Measurements from ENCODE around the gene PTPN7. TPM values are rescaled to one million over a fixed set of nuclear protein-coding genes. Genes with fewer than 3 reads are reported as not detected.
A peak's percentile ranks its signal among the peaks of the same experiment; 100 is the strongest.
"Not testable (repeated sequence)": the region's sequence is repeated elsewhere in the genome, so short reads cannot be mapped to it uniquely, and the experiment has no call there.

Gene PTPN7
- total RNA-seq, 1 donor from 2014 or later: not detected

DNA sequence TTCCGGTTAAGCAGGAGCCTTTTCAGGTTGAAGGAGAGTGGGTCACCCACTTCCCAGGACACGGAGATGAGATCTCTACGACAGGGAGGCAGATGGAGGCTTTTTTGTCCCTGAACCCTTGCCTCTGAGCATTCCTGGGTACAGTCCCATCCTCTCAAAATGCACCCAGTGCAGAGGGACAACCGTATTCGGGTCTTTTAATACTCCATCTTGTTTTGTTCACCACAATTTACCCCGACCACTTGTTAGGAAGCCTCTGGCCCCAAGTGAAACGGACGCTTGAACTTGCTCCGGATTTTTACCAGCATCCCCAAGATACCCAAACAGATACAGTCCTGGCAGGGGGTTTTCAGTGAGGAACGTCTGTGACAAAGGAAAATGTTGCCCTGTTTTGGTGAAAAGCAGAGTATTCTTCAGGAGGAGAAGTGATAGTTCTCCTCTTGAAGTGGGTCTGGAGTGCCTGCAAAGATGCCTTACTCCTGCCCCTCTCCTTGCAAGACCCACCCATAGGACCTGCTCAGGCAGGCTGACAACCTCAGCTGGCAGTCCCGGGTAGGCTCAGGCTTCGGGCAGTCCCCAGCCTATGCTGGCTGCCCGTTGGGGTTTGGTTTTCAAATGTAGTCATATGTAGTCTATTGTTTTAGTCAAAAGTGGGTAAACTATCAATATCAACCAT is 15.2 kb downstream of the PTPN7 start:
- intact Hi-C loops (cut with DNase I): no loop called here
- peak overlapping the region; percentile 93 to 98 for H3K4me3 ChIP-seq
- peak overlapping the region; percentile 96 for H3K27ac ChIP-seq
- TF ChIP-seq, protein P1, sequence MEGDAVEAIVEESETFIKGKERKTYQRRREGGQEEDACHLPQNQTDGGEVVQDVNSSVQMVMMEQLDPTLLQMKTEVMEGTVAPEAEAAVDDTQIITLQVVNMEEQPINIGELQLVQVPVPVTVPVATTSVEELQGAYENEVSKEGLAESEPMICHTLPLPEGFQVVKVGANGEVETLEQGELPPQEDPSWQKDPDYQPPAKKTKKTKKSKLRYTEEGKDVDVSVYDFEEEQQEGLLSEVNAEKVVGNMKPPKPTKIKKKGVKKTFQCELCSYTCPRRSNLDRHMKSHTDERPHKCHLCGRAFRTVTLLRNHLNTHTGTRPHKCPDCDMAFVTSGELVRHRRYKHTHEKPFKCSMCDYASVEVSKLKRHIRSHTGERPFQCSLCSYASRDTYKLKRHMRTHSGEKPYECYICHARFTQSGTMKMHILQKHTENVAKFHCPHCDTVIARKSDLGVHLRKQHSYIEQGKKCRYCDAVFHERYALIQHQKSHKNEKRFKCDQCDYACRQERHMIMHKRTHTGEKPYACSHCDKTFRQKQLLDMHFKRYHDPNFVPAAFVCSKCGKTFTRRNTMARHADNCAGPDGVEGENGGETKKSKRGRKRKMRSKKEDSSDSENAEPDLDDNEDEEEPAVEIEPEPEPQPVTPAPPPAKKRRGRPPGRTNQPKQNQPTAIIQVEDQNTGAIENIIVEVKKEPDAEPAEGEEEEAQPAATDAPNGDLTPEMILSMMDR (IDR thresholded peaks at IDR 0.05): no peak
- no peak for DNase-seq (ENCODE audit: low spot score in 2 of 2)
- no peaks in the 10 kb centered on the region for H3K9me3 ChIP-seq
- no peaks in the 10 kb centered on the region for H3K27me3 ChIP-seq
- H3K36me3 ChIP-seq: no peaks in the 10 kb centered on the region
- peaks cover 3 to 21% of the 10 kb centered on the region in 2 donors for H3K4me1 ChIP-seq

DNA sequence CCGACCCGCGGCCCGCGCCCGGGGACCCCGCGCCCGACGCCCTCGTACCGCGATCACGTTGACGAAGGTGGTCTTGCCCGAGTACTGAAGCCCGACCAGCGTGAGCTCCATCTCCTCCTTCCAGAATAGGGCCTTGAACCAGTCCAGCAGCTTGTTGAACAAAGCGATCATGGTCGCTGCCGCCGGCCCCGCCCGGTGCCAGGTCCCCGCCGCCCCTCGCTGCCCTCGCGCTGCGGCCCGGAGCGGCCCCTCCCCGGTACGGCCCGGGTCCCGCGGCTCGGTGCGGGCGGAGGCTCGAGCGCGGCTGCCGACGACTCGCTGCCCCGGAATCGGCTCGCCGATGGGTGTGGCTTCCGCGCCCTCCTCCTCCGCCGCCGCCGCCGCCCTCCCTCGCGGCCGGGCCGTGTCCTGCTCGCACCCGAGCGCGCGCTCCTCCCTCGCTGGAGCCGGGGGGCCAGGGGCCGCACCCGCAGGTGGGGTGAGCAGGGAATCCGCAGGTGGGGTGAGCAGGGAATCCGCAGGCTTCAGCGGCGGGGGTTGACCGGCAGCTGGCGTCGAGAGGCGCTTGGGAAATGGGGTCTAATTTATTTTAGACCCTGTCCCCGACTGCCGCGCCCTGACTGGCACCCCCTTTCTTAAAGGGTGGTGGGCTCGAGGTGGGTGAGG is 15.9 kb downstream of the PTPN7 start, which contains the start of gene ARL8A:
TSS of gene ARL8A (minus strand) at position 336 of the 666 bp plus-strand sequence. CDS start at position 171, 165 bp downstream.
- DNase-seq (ENCODE audit: low spot score in 2 of 2): peak in 1 of 2 donors; percentile 83
- intact Hi-C loops (cut with DNase I): no loop called here
- H3K36me3 ChIP-seq: no peaks in the 10 kb centered on the region
- H3K27me3 ChIP-seq: no peaks in the 10 kb centered on the region
- H3K4me3 ChIP-seq: peak within 1 kb of the TSS; percentile 93 to 98
- no peaks in the 10 kb centered on the region for H3K9me3 ChIP-seq
- peaks cover 3 to 21% of the 10 kb centered on the region in 2 donors for H3K4me1 ChIP-seq
- peak within 1 kb of the TSS; percentile 96 for H3K27ac ChIP-seq
- TF ChIP-seq, protein P1 (IDR thresholded peaks at IDR 0.05): no peak

DNA sequence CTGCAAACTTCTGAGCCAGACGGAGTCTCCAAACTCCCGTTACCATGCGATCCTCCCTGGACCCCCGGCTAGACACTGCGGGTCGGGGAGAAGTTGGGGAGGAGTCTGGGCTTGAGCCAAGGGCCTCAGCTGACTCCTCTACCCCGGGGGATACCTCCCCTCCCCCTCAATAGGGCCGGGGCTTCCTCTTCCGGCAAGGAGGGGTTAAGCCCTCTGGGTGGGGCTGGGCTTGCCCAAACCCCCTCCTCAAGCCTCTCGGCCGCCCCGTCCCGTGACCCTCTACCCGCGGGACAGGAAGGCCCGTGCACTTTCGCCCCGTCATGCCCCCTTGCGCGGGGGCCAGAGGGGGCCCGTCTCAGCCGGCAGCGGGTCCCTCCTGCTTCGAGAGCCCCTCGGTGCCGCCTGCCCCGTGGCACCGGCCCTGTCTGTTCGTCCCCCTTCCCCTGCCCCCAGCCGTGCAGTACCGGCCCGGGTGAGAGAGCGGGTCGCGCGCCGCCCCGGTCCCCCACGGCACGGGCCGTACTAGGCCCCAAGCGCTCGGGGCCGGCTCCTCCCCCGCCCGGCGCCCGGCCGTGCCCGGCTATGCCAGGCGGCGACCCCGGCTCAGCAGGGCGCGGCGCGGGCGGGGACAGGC is 16.5 kb downstream of the PTPN7 start:
- intact Hi-C loops (cut with DNase I): no loop called here
- Histone ChIP-seq H3K9me3 (no peaks in the 10 kb centered on the region), H3K4me3 (peak overlapping the region; percentile 93 to 98), H3K36me3 (no peaks in the 10 kb centered on the region), H3K27me3 (no peaks in the 10 kb centered on the region), H3K27ac (peak overlapping the region; percentile 96), H3K4me1 (peaks cover 3 to 21% of the 10 kb centered on the region in 2 donors)
- peak in 1 of 2 donors; percentile 71 for DNase-seq (ENCODE audit: low spot score in 2 of 2)
- TF ChIP-seq, protein P1 (IDR thresholded peaks at IDR 0.05): no peak

DNA sequence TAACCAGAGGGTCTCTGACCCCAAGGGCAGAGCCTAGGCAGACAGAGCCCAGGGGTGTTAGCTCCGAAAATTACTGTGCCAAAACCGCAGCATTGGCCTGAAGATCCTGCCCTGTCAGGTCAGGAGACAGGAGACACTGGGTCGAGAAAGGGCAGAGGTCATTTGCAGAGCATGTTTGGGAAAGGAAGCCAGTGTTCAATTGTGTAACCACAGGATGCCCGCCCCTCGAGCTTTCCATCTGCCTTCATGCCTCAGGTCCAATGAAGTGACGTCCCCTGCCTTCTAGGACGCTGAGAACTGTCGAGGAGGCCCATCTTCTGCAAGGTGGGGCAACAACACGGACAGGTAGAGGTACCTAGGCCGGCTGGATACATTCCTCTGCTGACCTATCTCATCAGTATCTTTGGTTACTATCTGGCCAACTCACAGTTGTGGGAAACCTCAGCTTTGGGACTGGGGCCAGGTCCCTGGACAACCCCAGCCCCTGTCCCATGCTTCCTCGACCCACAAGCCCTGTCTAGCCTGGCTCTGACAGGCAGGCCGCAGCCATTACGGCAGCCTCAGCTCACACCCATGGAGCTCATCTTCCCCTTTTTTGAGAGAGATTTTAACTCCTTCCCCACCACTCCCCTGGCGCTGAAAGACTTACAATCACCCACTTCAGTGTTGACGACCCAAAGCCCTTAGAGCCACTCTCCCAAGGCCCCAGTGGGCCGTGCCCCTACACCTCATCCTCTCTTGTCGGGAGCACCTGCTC is 17.2 kb downstream of the PTPN7 start:
- H3K27me3 ChIP-seq: no peaks in the 10 kb centered on the region
- H3K27ac ChIP-seq: peak overlapping the region; percentile 96
- peak overlapping the region; percentile 93 to 98 for H3K4me3 ChIP-seq
- intact Hi-C loops (cut with DNase I): no loop called here
- H3K4me1 ChIP-seq: peaks cover 3 to 21% of the 10 kb centered on the region in 2 donors
- peaks cover under 1% of the 10 kb centered on the region in 2 donors for H3K36me3 ChIP-seq
- DNase-seq (ENCODE audit: low spot score in 2 of 2): no peak
- H3K9me3 ChIP-seq: no peaks in the 10 kb centered on the region
- TF ChIP-seq, protein P1 (IDR thresholded peaks at IDR 0.05): no peak

DNA sequence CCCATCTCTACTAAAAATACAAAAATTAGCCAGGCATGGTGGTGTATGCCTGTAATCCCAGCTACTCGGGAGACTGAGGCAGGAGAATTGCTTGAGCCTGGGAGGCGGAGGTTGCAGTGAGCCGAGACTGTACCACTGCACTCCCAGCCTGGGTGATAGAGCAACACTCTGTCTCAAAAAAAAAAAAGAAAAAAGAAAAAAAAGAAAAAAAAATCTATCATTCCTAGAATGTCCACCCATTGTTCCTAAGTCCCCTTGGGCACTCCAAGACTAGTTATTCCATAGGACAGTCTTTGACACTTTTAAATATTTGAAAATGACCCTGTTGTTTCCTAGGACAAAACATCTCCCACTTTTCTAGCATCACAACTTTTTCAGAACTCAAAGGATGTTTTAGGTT is 18.9 kb downstream of the PTPN7 start:
- DNase-seq (ENCODE audit: low spot score in 2 of 2); H3K4me3 ChIP-seq; H3K27me3 ChIP-seq; H3K9me3 ChIP-seq; H3K27ac ChIP-seq; intact Hi-C loops (cut with DNase I): not testable (repeated sequence)
- Histone ChIP-seq H3K4me1 (peaks cover 3 to 21% of the 10 kb centered on the region in 2 donors), H3K36me3 (peaks cover 10 to 16% of the 10 kb centered on the region in 2 donors)
